Heart left ventricle (tissue), 16 donors: Measurements from ENCODE around the gene TAPBPL. TPM values are rescaled to one million over a fixed set of nuclear protein-coding genes. Genes with fewer than 3 reads are reported as not detected.

Experiments
- ATAC-seq, 4 donors: fragments of 200-7000 bp; cut with Tn5 transposase; one replicate each; pipeline ENCODE4 v1.9.1; 2020 to 2022; ENCODE audit warnings: moderate library complexity in 4 of 4, mild to moderate bottlenecking in 3 of 4, moderate number of reproducible peaks in 1 of 4
- DNase-seq, 5 donors: peaks; one replicate each; pipeline ENCODE4 v3.0.0-alpha.2; 2020
- H3K27ac ChIP-seq, 12 donors: fragments of 200-600 bp; sonication (generic) in 4 of 12; one replicate each; pipeline versions ENCODE4 v1.5.0 to v1.8.0; 2016 to 2022; ENCODE audit warnings: mild to moderate bottlenecking in 2 of 12
- H3K27me3 ChIP-seq, 9 donors: fragments of 200-600 bp; sonication (generic) in 2 of 9; one replicate each; pipeline versions ENCODE4 v1.5.1 to v1.8.0; 2016 to 2022; ENCODE audit warnings: mild to moderate bottlenecking in 3 of 9
- H3K36me3 ChIP-seq, 9 donors: fragments of 200-600 bp; sonication (generic) in 2 of 9; one replicate each; pipeline versions ENCODE4 v1.5.0 to v1.8.0; 2018 to 2022; ENCODE audit warnings: mild to moderate bottlenecking in 2 of 9
- H3K4me1 ChIP-seq, 12 donors: fragments of 200-600 bp; sonication (generic) in 4 of 12; one replicate each; pipeline versions ENCODE4 v1.5.0 to v1.8.0; 2016 to 2022; ENCODE audit warnings: mild to moderate bottlenecking in 3 of 12
- H3K4me3 ChIP-seq, 12 donors: fragments of 200-600 bp; sonication (generic) in 4 of 12; one replicate each; pipeline versions ENCODE4 v1.5.0 to v1.8.0; 2017 to 2022; ENCODE audit warnings: mild to moderate bottlenecking in 9 of 12, moderate library complexity in 4 of 12
- H3K9me3 ChIP-seq, 12 donors: fragments of 200-600 bp; sonication (generic) in 4 of 12; one replicate each; pipeline versions ENCODE4 v1.5.0 to v1.8.0; 2016 to 2022; ENCODE audit warnings: mild to moderate bottlenecking in 1 of 12
- POLR2A ChIP-seq, 2 donors: fragments of 450-650 bp; IDR thresholded peaks; one replicate each; pipeline ENCODE4 v1.6.1; 2017; ENCODE audit warnings: antibody characterized with exemption in 2 of 2, mild to moderate bottlenecking in 2 of 2, moderate library complexity in 2 of 2
- WGBS, 4 donors: extraction: QIAGEN DNeasy Blood & Tissue Kit in 2 of 4; methylation state at CpG; one replicate each; pipeline versions ENCODE4 v1.1.5 to v1.1.7; 2013 to 2018; 5-methylcytosine and 5-hydroxymethylcytosine counted together
- intact Hi-C, 10 donors: fragments of 100-400 bp; cut with DNase I; formaldehyde crosslinking; loops; one replicate each; pipeline versions ENCODE4 v1.11.1 to v1.14.2; 2022
- polyA plus RNA-seq, 2 donors: library from polyadenylated mRNA; stranded (reverse); fragments of 200-250 nt; gene quantifications; one replicate each; pipeline ENCODE4 v1.2.3, GENCODE V29; 2013
- total RNA-seq, 9 donors: library from RNA; depleted of rRNA in 2 of 9; stranded (reverse); fragments of >200 nt in 2 of 9; fragmentation: NEBNext Ultra II Directional in 3 of 9; extraction: Animal tissue kit (Norgen Biotek cat#: 25700) in 3 of 9; gene quantifications; one replicate each; pipeline versions ENCODE4 v1.1.0 to v1.2.4, GENCODE V29; 2016 to 2023
- TF ChIP-seq, protein P1 (sequence below), 12 donors: fragments of 200-600 bp; sonication (generic) in 4 of 12; IDR thresholded peaks; one replicate each; pipeline versions ENCODE4 v1.5.0 to v1.8.0; 2018 to 2022; ENCODE audit warnings: antibody characterized with exemption in 12 of 12, mild to moderate bottlenecking in 5 of 12
- donor health status: ischemic (EF 13 %, LVEDD 7.1; RV severe dilation, severe dysfunction).
- donor health status: healthy with polysubstance abuse.
- donor health status: DM: no; HTN: yes; CAD: no.
- donor health status: DM: no; HTN: no; CAD: no.
- donor health status: ischemic (EF 25% LVEDD 6.9; RV normal size, moderate dysfunction).
- donor health status: ischemic (EF 25% LVEDD 5.7; RV mildly dilated, moderate dysfunction).
- donor health status: healthy.
- donor health status: DM: yes; HTN: yes; CAD: no.
- donor health status: ischemic (EF 35%, LVEDD 5.7; RV mildly dilated, moderate dysfunction).
- donor health status: nonischemic (EF 11% LVEDD 7.7; RV severe dilation, severe dysfunction).
- donor health status: DM: yes; HTN: yes; CAD: no.
- donor health status: PGD.
- donor health status: ischemic (EF 29% LVEDD 5.4; RV normal size, mild dysfunction).
- donor health status: nonischemic (EF 23%, LVEDD 6.1; RV moderate dilation, normal function).

The TAPBPL gene
- total and polyA plus RNA-seq, 11 donors: 5.4 to 55.6 (median 13.9) TPM

DNA sequence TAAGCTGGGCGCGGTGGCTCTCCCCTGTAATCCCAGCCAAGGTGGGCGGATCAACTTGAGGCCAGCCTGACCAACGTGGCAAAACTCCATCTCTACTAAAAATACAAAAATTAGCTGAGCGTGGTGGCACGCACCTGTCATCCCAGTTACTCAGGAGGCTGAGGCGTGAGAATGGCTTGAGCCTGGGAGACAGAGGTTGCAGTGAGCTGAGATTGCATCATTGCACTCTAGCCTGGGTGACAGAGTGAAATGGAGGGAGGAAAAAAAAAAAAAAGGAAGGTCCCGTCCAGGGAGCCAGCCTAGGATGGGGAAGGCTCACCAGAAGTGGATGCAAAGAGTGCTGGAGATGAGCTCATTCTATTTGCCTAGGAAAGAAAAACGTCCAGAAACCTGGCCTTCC lies 9.0 kb upstream of the TAPBPL start:
- Histone ChIP-seq H3K36me3 (peaks cover 0 to 47% (median 13%) of the 10 kb centered on the region in 9 donors), H3K9me3 (no peaks in the 10 kb centered on the region), H3K27ac (no peak overlapping the region), H3K27me3 (no peaks in the 10 kb centered on the region), H3K4me1 (no peaks in the 10 kb centered on the region), H3K4me3 (no peak overlapping the region)
- ATAC-seq (no peak), DNase-seq (no peak)
- TF ChIP-seq POLR2A (IDR thresholded peaks at IDR 0.05): no peak
- TF ChIP-seq, protein P1, sequence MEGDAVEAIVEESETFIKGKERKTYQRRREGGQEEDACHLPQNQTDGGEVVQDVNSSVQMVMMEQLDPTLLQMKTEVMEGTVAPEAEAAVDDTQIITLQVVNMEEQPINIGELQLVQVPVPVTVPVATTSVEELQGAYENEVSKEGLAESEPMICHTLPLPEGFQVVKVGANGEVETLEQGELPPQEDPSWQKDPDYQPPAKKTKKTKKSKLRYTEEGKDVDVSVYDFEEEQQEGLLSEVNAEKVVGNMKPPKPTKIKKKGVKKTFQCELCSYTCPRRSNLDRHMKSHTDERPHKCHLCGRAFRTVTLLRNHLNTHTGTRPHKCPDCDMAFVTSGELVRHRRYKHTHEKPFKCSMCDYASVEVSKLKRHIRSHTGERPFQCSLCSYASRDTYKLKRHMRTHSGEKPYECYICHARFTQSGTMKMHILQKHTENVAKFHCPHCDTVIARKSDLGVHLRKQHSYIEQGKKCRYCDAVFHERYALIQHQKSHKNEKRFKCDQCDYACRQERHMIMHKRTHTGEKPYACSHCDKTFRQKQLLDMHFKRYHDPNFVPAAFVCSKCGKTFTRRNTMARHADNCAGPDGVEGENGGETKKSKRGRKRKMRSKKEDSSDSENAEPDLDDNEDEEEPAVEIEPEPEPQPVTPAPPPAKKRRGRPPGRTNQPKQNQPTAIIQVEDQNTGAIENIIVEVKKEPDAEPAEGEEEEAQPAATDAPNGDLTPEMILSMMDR (IDR thresholded peaks at IDR 0.05): no peak
- intact Hi-C loops: no loop called here
- 82 to 85% (median 83%) methylated on average over 9 of the region's 9 CpGs for WGBS, 4 donors

DNA sequence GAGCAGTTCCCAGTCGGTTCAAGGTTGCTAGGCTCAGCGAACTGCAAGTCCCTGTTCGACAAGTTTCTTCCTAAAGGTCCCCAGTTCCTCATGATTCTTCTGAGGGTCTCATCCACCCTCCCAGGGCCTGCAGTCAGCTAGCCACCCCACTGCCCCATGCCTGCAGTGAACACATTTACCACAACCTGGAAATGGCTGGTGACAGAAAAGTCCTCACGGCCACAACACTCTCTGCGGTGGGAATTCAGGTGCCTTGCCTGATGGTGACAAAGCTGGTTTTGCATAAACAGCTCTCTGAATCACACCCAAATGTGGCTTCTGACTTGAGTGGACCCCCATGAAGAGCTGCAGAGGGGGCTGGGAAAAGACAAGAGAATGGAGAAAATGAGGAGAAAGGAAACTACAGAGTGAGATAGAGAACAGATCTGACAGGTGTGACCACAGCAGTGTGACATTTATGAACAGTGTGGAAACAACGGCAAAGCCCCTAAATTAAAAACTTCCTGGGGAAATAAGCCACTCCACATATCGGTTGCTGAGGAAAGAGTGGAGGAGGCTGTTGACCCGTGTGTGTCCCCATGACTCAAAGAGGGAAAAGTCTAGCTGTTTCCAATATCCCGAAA lies 8.4 kb upstream of the TAPBPL start:
- no peak for ATAC-seq
- no peak for DNase-seq
- peaks cover 0 to 50% (median 15%) of the 10 kb centered on the region in 9 donors for H3K36me3 ChIP-seq
- intact Hi-C loops: no loop called here
- no peak overlapping the region for H3K4me3 ChIP-seq
- no peaks in the 10 kb centered on the region for H3K4me1 ChIP-seq
- H3K27me3 ChIP-seq: no peaks in the 10 kb centered on the region
- WGBS, 4 donors: 63 to 72% (median 64%) methylated on average over 8 to 9 of the region's 9 CpGs
- H3K27ac ChIP-seq: peak overlapping the region in 1 of 12 donors; percentile 30
- no peaks in the 10 kb centered on the region for H3K9me3 ChIP-seq
- TF ChIP-seq, protein P1 (IDR thresholded peaks at IDR 0.05): no peak

DNA sequence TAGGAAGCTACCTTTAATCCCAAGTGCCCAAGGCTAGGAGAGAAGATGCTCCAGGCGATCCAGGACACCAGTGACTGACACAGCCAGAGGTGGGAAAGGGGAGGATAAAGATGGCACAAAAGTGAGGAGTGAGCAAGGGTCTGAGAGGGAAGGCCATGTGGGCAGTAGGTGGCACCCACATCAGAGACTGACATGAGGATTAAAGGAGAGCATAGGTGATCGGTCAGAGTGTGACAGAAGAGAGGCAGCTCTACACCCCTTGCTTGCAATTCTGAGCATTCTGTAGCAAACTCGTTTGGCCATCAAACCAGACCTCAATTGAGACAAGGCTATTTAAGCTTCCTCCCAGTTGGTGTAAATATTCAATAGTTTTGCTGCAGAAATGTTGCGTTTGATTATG lies 7.8 kb upstream of the TAPBPL start:
- H3K4me1 ChIP-seq: no peaks in the 10 kb centered on the region
- peak overlapping the region in 1 of 12 donors; percentile 30 for H3K27ac ChIP-seq
- DNase-seq (no peak), ATAC-seq (no peak)
- H3K9me3 ChIP-seq: no peaks in the 10 kb centered on the region
- intact Hi-C loops: no loop called here
- 83 to 88% (median 86%) methylated on average over 4 of the region's 4 CpGs for WGBS, 4 donors
- no peak for TF ChIP-seq POLR2A (IDR thresholded peaks at IDR 0.05)
- TF ChIP-seq, protein P1 (IDR thresholded peaks at IDR 0.05): no peak
- peaks cover 0 to 50% (median 15%) of the 10 kb centered on the region in 9 donors for H3K36me3 ChIP-seq
- H3K27me3 ChIP-seq: no peaks in the 10 kb centered on the region
- H3K4me3 ChIP-seq: no peak overlapping the region

DNA sequence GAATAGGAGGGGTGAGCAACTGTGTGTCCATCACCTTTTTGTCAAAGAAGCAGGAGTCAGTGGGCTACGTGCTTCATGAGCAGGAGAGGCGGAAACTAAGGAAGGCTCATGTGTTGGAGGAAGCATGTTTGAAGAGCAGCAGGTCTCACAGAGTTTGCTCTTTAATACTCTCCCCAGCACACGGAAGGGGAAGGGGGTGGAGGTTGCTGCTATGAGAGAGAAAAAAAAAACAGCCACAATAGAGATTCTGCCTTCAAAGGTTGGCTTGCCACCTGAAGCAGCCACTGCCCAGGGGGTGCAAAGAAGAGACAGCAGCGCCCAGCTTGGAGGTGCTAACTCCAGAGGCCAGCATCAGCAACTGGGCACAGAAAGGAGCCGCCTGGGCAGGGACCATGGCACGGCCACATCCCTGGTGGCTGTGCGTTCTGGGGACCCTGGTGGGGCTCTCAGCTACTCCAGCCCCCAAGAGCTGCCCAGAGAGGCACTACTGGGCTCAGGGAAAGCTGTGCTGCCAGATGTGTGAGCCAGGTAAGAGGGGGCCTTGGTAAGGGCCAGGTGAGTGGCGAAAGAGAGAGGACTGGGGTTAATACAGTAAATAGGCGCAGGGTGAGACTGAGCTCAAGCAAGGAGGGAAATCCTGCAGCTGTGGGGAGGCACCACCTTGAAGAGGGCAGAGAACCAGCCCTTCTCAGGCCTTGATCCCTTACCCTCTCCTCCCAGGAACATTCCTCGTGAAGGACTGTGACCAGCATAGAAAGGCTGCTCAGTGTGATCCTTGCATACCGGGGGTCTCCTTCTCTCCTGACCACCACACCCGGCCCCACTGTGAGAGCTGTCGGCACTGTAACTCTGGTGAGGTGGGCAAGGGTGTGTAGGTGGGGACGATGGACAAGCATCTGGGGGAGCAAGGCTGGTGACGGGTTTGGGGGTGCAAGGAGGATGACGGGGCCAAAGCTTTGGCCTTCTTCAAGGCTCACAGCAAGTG lies 6.8 kb upstream of the TAPBPL start, which contains the start of gene CD27:
Gene CD27 (plus strand): TSS at position 252 of the 985 bp plus-strand sequence. CDS start 141 bp downstream, at position 393.
- whole genome bisulfite sequencing, 4 donors: 86 to 91% (median 88%) methylated on average over 16 of the region's 16 CpGs
- no peak for ATAC-seq
- Histone ChIP-seq H3K4me3 (peak within 1 kb of the TSS in 2 of 12 donors; percentile 25 to 53), H3K27me3 (no peaks in the 10 kb centered on the region), H3K36me3 (peaks cover 0 to 50% (median 15%) of the 10 kb centered on the region in 9 donors), H3K4me1 (peaks cover 0 to 4% (median under 1%) of the 10 kb centered on the region in 12 donors), H3K27ac (peak within 1 kb of the TSS in 1 of 12 donors; percentile 82), H3K9me3 (no peaks in the 10 kb centered on the region)
- DNase-seq: no peak
- no peak for TF ChIP-seq POLR2A (IDR thresholded peaks at IDR 0.05)
- TF ChIP-seq, protein P1 (IDR thresholded peaks at IDR 0.05): no peak
- intact Hi-C loops: no loop called here
